ENCODE results near the gene ATP13A3.

- TF ChIP-seq CTCF (IDR thresholded peaks at IDR 0.05 in 8 of 11, conservative IDR thresholded peaks at IDR 0.05 in 3 of 11), result no peak
- no peak for TF ChIP-seq POLR2A (IDR thresholded peaks at IDR 0.05)
- TF ChIP-seq POLR2AphosphoS5 (IDR thresholded peaks at IDR 0.05), result no peak
Observed at GRCh38 chr3:194447657-194448056, 39.1 kb downstream of the ATP13A3 start.

All from spleen (tissue), 7 donors.